SK-N-SH treated with all-trans-retinoic acid at 6 μM for 48 hours (cell line): ENCODE measurements around the gene MYO19.

Source experiments
- ARNTL ChIP-seq: fragments of 450-650 bp; formaldehyde crosslinking; IDR thresholded peaks from 2 replicates; pipeline ENCODE4 v1.5.0; 2020; ENCODE audit warnings: low read depth, mild to moderate bottlenecking, moderate library complexity, borderline replicate concordance
- ISL1 ChIP-seq: fragments of 250-450 bp; sonication (Bioruptor Pico); IDR thresholded peaks from 2 replicates; pipeline ENCODE4 v2.1.2; 2022; ENCODE audit warnings: mild to moderate bottlenecking, moderate library complexity
- ZC3H10 ChIP-seq: fragments of 250-450 bp; sonication (Bioruptor Pico); IDR thresholded peaks from 2 replicates; pipeline ENCODE4 v1.5.1; 2021; ENCODE audit warnings: mild to moderate bottlenecking, moderate library complexity
- ZFP3 ChIP-seq: fragments of 250-450 bp; sonication (Bioruptor Pico); IDR thresholded peaks from 2 replicates; pipeline ENCODE4 v1.5.0; 2020; ENCODE audit warnings: mild to moderate bottlenecking, moderate library complexity
- TF ChIP-seq, protein P1 (sequence below): fragments of 250-450 bp; sonication (Bioruptor Pico); IDR thresholded peaks from 2 replicates; pipeline ENCODE4 v1.8.0; 2020; ENCODE audit warnings: mild to moderate bottlenecking, moderate library complexity, borderline replicate concordance
- TF ChIP-seq, protein P2 (sequence below): fragments of 250-450 bp; sonication (Bioruptor Pico); IDR thresholded peaks from 2 replicates; pipeline ENCODE4 v1.5.1; 2020; ENCODE audit warnings: low read depth, mild to moderate bottlenecking, moderate library complexity
- TF ChIP-seq, protein P3 (sequence below): fragments of 250-450 bp; sonication (Bioruptor Pico); IDR thresholded peaks from 2 replicates; pipeline ENCODE4 v1.8.0; 2021; ENCODE audit warnings: low read depth, mild to moderate bottlenecking, moderate library complexity, borderline replicate concordance
- TF ChIP-seq, protein P4 (sequence below): fragments of 250-450 bp; sonication (Bioruptor Pico); IDR thresholded peaks from 2 replicates; pipeline ENCODE4 v1.5.0; 2020; ENCODE audit warnings: mild to moderate bottlenecking, moderate library complexity

DNA sequence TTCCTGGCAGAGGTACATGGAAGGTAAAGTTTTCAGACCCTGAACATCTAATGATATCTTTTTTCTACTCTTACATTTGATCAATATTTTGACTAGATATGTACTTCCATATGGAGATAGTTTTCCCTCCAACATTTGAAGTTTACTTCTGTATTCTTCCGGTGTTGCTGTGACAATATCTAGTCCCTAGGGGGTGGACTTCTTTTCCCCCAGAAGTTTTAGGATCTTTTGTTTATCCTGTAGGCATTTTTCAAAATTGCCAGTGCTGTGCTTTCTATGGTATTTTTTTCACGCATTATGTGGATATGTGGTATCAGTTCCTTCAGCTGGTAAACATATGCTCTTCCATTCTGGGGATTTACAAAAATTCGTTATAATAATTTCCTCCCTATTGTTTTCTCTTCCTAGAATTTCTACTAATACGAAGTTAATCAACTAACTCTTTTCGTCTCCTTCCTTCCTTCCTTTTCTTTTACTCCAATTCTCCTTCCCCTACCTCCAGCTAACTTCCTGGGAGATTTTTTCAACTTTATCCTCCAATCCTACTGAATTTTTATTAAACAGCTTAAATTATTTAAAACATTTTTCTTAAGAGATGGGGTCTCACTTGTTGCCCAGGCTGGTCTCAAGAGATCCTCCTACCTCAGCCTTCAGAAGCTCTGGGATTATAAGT lies 74.3 kb downstream of the MYO19 start:
- TF ChIP-seq ZFP3 (CRISPR knock-in tag) (no peak), ZC3H10 (CRISPR knock-in tag) (no peak), ISL1 (CRISPR knock-in tag) (no peak), ARNTL (no peak)
- TF ChIP-seq, protein P1, sequence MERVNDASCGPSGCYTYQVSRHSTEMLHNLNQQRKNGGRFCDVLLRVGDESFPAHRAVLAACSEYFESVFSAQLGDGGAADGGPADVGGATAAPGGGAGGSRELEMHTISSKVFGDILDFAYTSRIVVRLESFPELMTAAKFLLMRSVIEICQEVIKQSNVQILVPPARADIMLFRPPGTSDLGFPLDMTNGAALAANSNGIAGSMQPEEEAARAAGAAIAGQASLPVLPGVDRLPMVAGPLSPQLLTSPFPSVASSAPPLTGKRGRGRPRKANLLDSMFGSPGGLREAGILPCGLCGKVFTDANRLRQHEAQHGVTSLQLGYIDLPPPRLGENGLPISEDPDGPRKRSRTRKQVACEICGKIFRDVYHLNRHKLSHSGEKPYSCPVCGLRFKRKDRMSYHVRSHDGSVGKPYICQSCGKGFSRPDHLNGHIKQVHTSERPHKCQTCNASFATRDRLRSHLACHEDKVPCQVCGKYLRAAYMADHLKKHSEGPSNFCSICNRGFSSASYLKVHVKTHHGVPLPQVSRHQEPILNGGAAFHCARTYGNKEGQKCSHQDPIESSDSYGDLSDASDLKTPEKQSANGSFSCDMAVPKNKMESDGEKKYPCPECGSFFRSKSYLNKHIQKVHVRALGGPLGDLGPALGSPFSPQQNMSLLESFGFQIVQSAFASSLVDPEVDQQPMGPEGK (CRISPR knock-in tag) = no peak
- TF ChIP-seq, protein P2, sequence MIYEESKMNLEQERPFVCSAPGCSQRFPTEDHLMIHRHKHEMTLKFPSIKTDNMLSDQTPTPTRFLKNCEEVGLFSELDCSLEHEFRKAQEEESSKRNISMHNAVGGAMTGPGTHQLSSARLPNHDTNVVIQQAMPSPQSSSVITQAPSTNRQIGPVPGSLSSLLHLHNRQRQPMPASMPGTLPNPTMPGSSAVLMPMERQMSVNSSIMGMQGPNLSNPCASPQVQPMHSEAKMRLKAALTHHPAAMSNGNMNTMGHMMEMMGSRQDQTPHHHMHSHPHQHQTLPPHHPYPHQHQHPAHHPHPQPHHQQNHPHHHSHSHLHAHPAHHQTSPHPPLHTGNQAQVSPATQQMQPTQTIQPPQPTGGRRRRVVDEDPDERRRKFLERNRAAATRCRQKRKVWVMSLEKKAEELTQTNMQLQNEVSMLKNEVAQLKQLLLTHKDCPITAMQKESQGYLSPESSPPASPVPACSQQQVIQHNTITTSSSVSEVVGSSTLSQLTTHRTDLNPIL (CRISPR knock-in tag) = no peak
- TF ChIP-seq, protein P3, sequence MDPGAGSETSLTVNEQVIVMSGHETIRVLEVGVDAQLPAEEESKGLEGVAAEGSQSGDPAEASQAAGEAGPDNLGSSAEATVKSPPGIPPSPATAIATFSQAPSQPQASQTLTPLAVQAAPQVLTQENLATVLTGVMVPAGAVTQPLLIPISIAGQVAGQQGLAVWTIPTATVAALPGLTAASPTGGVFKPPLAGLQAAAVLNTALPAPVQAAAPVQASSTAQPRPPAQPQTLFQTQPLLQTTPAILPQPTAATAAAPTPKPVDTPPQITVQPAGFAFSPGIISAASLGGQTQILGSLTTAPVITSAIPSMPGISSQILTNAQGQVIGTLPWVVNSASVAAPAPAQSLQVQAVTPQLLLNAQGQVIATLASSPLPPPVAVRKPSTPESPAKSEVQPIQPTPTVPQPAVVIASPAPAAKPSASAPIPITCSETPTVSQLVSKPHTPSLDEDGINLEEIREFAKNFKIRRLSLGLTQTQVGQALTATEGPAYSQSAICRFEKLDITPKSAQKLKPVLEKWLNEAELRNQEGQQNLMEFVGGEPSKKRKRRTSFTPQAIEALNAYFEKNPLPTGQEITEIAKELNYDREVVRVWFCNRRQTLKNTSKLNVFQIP = no peak
- TF ChIP-seq, protein P4, sequence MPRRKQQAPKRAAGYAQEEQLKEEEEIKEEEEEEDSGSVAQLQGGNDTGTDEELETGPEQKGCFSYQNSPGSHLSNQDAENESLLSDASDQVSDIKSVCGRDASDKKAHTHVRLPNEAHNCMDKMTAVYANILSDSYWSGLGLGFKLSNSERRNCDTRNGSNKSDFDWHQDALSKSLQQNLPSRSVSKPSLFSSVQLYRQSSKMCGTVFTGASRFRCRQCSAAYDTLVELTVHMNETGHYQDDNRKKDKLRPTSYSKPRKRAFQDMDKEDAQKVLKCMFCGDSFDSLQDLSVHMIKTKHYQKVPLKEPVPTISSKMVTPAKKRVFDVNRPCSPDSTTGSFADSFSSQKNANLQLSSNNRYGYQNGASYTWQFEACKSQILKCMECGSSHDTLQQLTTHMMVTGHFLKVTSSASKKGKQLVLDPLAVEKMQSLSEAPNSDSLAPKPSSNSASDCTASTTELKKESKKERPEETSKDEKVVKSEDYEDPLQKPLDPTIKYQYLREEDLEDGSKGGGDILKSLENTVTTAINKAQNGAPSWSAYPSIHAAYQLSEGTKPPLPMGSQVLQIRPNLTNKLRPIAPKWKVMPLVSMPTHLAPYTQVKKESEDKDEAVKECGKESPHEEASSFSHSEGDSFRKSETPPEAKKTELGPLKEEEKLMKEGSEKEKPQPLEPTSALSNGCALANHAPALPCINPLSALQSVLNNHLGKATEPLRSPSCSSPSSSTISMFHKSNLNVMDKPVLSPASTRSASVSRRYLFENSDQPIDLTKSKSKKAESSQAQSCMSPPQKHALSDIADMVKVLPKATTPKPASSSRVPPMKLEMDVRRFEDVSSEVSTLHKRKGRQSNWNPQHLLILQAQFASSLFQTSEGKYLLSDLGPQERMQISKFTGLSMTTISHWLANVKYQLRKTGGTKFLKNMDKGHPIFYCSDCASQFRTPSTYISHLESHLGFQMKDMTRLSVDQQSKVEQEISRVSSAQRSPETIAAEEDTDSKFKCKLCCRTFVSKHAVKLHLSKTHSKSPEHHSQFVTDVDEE (CRISPR knock-in tag) = no peak
